Activated CD8-positive, alpha-beta T cell treated with anti-CD3 and anti-CD28 coated beads for 36 hours (primary cell): ENCODE measurements around the gene ZC3H6. TPM values are rescaled to one million over a fixed set of nuclear protein-coding genes. Genes with fewer than 3 reads are reported as not detected.
A peak's percentile ranks its signal among the peaks of the same experiment; 100 is the strongest.

ENCODE experiments used
- ATAC-seq: fragments of 200-7000 bp; cut with Tn5 transposase; one replicate; pipeline ENCODE4 v1.10.0; 2021; ENCODE audit warnings: mild to moderate bottlenecking, moderate library complexity
- CTCF ChIA-PET: fragments of 350-600 bp; sonication (Branson Sonifier 250); formaldehyde crosslinking; loops from one replicate; lab custom pipeline; 2021; ENCODE audit warnings: antibody characterized with exemption; lab: Charles Lee
- POLR2A ChIA-PET: fragments of 350-600 bp; sonication (Branson Sonifier 250); formaldehyde crosslinking; loops from one replicate; lab custom pipeline; 2021; ENCODE audit warnings: antibody characterized with exemption; lab: Charles Lee
- DNase-seq: peaks from one replicate; pipeline ENCODE4 v3.0.0-alpha.2; 2020
- H3K27ac Mint-ChIP-seq: one replicate; pipeline ENCODE4 v1.8.0; 2021; ENCODE audit warnings: mild to moderate bottlenecking, mixed read lengths
- H3K27me3 Mint-ChIP-seq: one replicate; pipeline ENCODE4 v1.8.0; 2021; ENCODE audit warnings: mixed read lengths
- H3K36me3 Mint-ChIP-seq: one replicate; pipeline ENCODE4 v1.8.0; 2021; ENCODE audit warnings: low read depth, mixed read lengths
- H3K4me1 Mint-ChIP-seq: one replicate; pipeline ENCODE4 v1.8.0; 2021; ENCODE audit warnings: low read depth, mixed read lengths
- H3K4me3 Mint-ChIP-seq: one replicate; pipeline ENCODE4 v1.8.0; 2021; ENCODE audit warnings: mild to moderate bottlenecking, moderate library complexity, mixed read lengths
- H3K9me3 Mint-ChIP-seq: one replicate; pipeline ENCODE4 v1.8.0; 2021; ENCODE audit warnings: mixed read lengths
- CTCF ChIP-seq: fragments of 200-600 bp; IDR thresholded peaks from one replicate; pipeline ENCODE4 v1.8.0; 2022; ENCODE audit warnings: antibody characterized with exemption, mild to moderate bottlenecking
- intact Hi-C: fragments of 100-400 bp; cut with micrococcal nuclease; formaldehyde crosslinking; loops from one replicate; pipeline ENCODE4 v1.10.0; 2022
- total RNA-seq, 2 experiments: library from RNA; stranded (reverse); gene quantifications; one replicate each; pipeline ENCODE4 v1.2.3, GENCODE V29; 2021

Gene ZC3H6
- total RNA-seq, 2 experiments from 2014 or later, result 16.9 to 17.6 TPM

GRCh38 chr2:112339986-112340385 is 64.6 kb downstream of the ZC3H6 start:
- H3K4me3 Mint-ChIP-seq, result no peak overlapping the region
- intact Hi-C loops, result no loop called here
- H3K27me3 Mint-ChIP-seq, result peaks cover 3% of the 10 kb centered on the region
- no peak for TF ChIP-seq CTCF
- no peaks in the 10 kb centered on the region for H3K36me3 Mint-ChIP-seq
- POLR2A ChIA-PET, result interaction anchor here (1.1 kb wide), 1 partner anchor 311 kb away, joined by 4 read pairs; no protein-coding TSS in a partner anchor
- no peak for ATAC-seq
- H3K4me1 Mint-ChIP-seq, result peaks cover 3% of the 10 kb centered on the region
- no peak for DNase-seq
- no peaks in the 10 kb centered on the region for H3K9me3 Mint-ChIP-seq
- no peak overlapping the region for H3K27ac Mint-ChIP-seq
- CTCF ChIA-PET, result no interaction called here

GRCh38 chr2:112340475-112341267 is 65.3 kb downstream of the ZC3H6 start:
- Mint-ChIP-seq H3K27me3 (peaks cover 3% of the 10 kb centered on the region), H3K9me3 (no peaks in the 10 kb centered on the region), H3K36me3 (no peaks in the 10 kb centered on the region), H3K4me3 (no peak overlapping the region), H3K4me1 (peaks cover 3% of the 10 kb centered on the region), H3K27ac (no peak overlapping the region)
- intact Hi-C loops, result no loop called here
- no peak for TF ChIP-seq CTCF
- ATAC-seq (no peak), DNase-seq (no peak)
- ChIA-PET POLR2A (interaction anchor here (1.1 kb wide), 1 partner anchor 312 kb away, joined by 4 read pairs; no protein-coding TSS in a partner anchor), CTCF (no interaction called here)

- CTCF ChIA-PET, result interaction anchor here (1.8 kb wide), 1 partner anchor 82 kb away, joined by 5 read pairs; no protein-coding TSS in a partner anchor
- peaks cover 3% of the 10 kb centered on the region for H3K4me1 Mint-ChIP-seq
- H3K27ac Mint-ChIP-seq, result no peak overlapping the region
- no peaks in the 10 kb centered on the region for H3K9me3 Mint-ChIP-seq
- ATAC-seq (no peak), DNase-seq (no peak)
- H3K4me3 Mint-ChIP-seq, result no peak overlapping the region
- H3K36me3 Mint-ChIP-seq, result no peaks in the 10 kb centered on the region
- peaks cover 3% of the 10 kb centered on the region for H3K27me3 Mint-ChIP-seq
- TF ChIP-seq CTCF, result no peak
- POLR2A ChIA-PET, result interaction anchor here (0.6 kb wide), 1 partner anchor 934 kb away, joined by 3 read pairs; no protein-coding TSS in a partner anchor
- intact Hi-C loops, result no loop called here
These were observed 66.7 kb downstream of the ZC3H6 start for GRCh38 chr2:112342067-112342550.

DNA sequence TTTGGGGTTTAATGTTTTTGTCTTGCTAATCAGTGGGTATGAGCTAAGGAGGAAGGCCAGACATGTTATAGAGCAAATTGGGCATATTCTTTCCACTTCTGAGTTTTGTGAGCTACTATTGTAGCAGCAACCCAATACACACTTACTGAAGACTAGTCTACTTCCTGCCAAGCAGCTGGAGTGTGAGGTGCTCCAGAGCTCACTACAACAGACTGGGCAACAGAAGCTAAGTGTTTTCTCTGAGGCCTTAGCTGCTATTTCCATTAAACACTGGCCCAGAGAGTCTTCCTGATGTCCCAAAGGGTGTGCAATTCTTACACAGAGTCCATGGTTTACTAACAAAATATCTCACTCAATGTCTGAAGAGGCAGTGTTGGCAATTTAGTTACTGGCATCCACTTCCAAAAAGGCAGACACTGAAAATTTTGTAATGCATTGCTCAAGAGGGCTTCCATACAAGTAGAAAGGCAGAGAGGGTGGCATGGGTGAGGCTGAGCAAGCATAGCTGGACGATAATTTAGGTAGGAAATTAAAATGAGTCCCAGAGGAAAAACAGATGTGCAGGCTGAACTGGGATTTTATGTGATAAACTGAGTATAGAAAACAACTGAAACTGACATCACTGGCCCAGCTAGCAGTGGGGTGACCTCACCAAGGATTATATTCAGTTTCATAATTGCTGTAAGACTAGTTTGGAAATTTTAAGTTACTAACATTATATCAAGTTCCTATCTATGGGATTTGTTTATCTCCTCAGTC is 68.6 kb downstream of the ZC3H6 start:
- no peak for TF ChIP-seq CTCF
- peak; percentile 34 for ATAC-seq
- no peaks in the 10 kb centered on the region for H3K36me3 Mint-ChIP-seq
- CTCF ChIA-PET, result interaction anchor here (0.8 kb wide), 1 partner anchor 84 kb away, joined by 3 read pairs; no protein-coding TSS in a partner anchor
- peaks cover 3% of the 10 kb centered on the region for H3K4me1 Mint-ChIP-seq
- H3K4me3 Mint-ChIP-seq, result no peak overlapping the region
- no peak for DNase-seq
- peaks cover 3% of the 10 kb centered on the region for H3K27me3 Mint-ChIP-seq
- intact Hi-C loops, result no loop called here
- H3K27ac Mint-ChIP-seq, result no peak overlapping the region
- H3K9me3 Mint-ChIP-seq, result no peaks in the 10 kb centered on the region
- POLR2A ChIA-PET, result interaction anchor here (1.0 kb wide), 1 partner anchor 1168 kb away, joined by 3 read pairs; no protein-coding TSS in a partner anchor
